HG02852 (cell line): Measurements from ENCODE around the gene STK16.
"Not testable (repeated sequence)": the region's sequence is repeated elsewhere in the genome, so short reads cannot be mapped to it uniquely, and the experiment has no call there.

ENCODE experiments used
- ATAC-seq: cut with Tn5 transposase; IDR thresholded peaks from one replicate; pipeline ENCODE4 v1.9.1; 2021; ENCODE audit warnings: mild to moderate bottlenecking, moderate library complexity; ENCODE audit not compliant: unreplicated experiment

STK16 gene

DNA sequence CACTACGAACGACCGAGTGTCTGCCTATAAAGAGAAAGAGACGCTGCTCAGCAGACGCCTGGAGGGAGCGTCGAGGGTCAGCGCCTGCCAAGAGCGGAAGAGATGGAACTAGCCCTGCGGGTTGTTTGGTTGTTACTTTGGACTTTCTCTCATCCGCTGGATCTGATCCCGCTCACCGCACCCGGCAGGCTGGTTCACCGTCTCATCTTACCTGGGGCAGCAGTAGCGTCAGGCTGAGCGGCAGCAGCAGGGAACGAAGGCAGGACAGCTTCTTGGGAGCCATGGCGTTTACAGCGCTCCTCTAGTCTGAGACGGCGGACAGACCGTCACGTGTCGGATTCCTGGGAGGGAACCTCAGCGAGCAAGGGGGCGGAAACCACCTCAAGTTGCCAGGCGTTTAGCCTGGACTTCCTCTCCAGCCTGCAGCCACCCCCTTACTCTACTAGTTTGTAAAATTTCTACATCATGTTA is 2.0 kb upstream of the STK16 start:
- ATAC-seq: no peak

DNA sequence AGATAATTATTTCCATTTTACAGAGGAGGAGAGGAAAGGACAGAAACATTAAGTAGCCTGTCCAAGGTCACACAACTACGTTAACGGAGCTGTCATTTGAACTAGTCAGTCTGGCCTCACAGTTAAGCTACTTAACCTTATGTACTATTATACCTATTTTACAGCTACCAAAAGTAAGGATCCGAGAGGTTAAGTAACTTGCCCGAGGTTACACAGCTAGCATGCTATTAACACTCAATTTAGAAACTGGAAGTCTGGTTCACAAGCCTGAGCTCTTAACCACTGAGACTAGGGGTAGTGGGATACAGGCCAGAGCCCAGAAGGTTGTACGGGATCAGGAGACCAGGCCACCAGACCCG is 511 bp upstream of the STK16 start:
- ATAC-seq: no peak

DNA sequence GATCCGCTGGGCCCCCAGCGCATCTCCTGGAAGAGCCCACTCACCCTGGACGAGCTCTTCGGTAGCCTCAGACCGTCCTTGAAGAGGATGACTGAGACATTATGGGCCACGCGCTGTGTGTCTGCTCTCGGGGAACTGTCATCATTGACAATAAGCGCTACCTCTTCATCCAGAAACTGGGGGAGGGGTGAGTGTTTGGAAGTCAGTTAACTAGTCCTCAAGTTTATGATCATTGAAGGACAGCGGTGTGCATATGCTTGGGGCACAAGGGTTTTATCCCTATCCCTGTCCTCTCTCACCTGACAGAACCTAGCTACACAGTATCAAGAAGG is 586 bp downstream of the STK16 start:
- no peak for ATAC-seq

DNA sequence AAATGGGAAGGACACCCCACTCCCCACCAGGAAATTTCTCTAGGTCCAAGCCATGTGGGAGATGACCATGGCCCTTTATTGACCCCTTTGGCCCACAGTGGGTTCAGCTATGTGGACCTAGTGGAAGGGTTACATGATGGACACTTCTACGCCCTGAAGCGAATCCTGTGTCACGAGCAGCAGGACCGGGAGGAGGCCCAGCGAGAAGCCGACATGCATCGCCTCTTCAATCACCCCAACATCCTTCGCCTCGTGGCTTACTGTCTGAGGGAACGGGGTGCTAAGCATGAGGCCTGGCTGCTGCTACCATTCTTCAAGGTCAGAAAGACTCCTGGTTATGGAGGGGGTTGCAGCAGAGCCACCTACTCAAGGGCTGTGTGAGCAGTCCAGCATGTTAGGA is 1.3 kb downstream of the STK16 start:
- ATAC-seq: no peak

- no peak for ATAC-seq
Measured at GRCh38 chr2:219247678-219248642, 2.7 kb downstream of the STK16 start.

DNA sequence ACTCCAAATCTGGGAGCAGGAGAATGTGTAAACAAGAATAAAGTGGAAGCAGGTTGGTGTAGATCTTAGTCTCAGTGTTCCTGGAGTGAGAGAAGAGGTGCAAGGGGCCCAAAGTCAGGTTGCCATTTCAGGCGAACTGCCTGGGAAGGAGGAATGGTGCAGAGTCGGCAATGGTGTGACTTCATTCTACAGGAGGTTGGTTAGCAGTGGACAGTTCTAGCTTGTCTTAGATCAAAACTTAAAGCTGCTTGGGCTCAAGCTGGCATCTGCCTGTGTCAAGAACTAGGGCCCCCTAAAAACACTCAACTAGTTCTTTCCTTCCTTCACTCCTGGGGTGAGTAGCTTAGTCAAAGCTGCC is 3.5 kb downstream of the STK16 start:
- no peak for ATAC-seq

DNA sequence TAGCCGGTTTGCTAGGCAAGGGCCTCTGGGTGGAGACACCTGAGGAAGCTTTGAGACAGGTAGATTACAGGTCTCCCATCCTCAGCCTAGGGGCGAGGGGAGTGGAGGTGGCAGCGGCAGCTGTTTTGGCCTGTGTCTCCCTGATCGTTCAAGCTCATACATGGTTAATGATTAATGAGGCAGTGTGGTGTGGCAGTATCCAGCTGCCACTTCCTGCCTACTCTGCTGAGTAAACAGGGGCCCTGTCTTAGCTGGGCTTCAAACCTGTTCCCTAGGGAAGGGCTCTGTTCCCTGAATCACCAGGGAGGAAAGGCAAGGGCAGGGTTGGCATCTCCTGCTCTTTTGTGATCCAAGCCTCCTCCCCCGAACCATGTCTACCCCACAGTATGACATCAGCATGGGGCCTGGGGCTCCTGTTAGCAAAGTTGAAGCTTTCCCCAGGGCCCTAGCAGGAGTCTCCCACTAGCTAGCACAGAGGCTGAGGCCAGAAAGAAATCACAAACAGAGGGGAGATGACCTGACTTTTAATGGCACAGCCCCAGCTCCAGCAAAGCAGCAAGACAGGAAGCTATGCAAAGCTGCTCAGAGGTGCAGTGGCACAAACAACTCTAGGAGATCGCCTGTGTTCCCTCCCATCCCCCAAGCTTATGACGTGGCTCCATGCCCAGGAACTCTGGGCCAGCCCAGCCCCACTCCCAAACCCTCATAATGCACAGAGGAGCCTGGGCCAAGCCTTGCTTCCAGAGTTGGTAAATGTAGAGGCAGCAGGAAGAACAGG is 4.1 kb downstream of the STK16 start:
- no peak for ATAC-seq

- no peak for ATAC-seq
Measured at GRCh38 chr2:219250049-219250781, 4.9 kb downstream of the STK16 start.

DNA sequence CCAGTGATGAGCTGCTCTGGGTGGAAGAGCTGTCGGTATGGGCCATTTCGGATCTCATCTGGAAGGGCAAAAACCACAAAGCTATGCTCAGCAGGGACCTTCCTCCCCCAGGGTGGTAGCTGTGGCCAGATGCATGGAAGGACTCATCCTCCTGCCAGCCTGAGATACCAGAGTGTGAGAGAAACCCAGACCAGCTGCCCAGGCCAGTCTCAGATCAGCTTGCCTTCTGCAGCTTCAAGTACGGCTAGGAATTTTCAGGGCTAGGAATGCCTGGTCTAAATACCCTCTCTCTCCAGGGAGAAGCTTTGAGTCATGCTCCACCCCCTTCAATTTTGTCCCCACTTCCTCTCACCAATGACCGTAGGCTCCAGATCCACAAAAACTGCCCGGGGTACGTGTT is 6.4 kb downstream of the STK16 start:
- ATAC-seq: no peak

- no peak for ATAC-seq
Measured at GRCh38 chr2:219252084-219252483, 6.8 kb downstream of the STK16 start.

DNA sequence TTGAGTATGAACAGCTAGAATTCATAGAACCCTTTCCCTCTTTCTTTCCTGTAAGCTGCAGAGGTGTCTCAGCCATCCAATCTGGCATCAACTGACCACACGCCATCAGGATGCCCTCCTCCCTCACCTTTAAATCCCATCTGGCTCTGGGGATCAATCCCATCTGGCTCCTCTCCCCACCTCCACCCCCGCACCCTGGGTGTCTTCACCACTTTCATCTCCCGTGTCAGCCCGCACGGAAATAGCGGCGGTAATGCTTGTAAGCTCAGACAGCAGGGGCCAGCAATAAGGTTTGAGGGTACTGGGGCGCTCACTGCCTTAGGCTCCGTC is 7.3 kb downstream of the STK16 start:
- no peak for ATAC-seq

- peak; percentile 21 for ATAC-seq
Measured at GRCh38 chr2:219252900-219253752, 7.8 kb downstream of the STK16 start, which contains the start of gene TUBA4B. TSS of gene TUBA4B (plus strand) at chr2:219253243. CDS start at chr2:219253408, 165 bp downstream.

DNA sequence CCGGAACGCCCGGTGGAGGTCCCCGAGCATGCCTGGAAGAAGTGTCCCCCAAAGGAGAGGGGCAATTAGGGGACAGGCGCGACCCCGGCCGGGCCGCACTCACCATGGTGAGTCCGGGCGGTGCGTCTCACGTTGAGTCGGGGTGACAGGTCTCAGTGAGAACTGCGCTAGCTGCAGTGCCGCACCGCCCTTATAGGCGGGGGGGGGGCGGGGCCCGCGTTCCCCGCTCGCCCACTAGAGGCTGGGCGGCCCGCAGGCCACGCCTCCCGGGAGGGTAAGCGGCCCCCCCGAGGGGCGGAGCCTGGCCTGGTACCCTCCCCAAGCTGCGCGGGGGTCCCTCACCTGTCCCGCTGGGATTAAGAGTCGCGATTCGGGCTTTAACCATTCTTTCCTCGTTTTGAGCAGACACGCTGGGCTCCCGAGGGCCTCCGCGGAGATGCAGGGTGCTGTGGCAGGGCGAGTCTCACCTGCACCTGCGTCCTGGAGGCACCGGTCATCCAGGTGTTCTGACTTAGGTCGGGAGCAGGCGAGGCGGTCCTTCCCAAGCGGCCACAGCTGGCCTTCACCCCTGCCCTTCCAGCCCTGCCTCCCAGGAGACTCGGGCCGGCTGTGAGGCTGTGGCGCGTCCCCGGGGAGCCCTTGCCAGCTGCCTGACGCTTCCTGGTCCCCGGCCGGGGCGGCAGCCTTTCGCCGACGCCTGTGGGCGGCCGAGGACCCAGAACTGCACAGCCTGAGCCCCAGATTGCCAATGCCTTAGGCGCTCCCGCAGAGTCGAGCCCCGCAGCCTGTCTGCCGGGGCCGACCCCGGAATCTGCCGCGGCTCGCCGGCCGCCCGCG is 8.7 kb downstream of the STK16 start, which contains the start of gene TUBA4A:
Gene TUBA4A, minus strand, starts transcription at position 166 of the 837 bp plus-strand sequence. Its CDS starts 60 bp downstream, at position 106.
- ATAC-seq: peak; percentile 53

GRCh38 chr2:219254590-219255201 is 9.4 kb downstream of the STK16 start:
- peak; percentile 23 for ATAC-seq

DNA sequence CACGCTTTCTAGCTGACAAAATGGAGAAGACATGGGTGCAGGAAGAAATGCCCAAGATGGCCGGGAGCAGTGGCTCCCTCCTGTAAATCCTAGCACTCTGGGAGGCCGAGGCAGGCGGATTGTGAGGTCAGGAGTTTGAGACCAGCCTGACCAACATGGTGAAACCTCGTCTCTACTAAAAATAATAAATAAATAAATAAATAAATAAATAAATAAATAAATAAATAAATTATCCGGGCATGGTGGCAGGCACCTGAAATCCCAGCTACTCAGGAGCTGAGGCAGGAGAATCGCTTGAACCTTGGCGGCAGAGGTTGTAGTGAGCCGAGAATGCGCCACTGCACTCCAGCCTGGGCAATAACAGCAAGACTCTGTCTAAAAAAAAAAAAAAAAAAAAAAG is 13.7 kb downstream of the STK16 start:
- ATAC-seq: not testable (repeated sequence)

DNA sequence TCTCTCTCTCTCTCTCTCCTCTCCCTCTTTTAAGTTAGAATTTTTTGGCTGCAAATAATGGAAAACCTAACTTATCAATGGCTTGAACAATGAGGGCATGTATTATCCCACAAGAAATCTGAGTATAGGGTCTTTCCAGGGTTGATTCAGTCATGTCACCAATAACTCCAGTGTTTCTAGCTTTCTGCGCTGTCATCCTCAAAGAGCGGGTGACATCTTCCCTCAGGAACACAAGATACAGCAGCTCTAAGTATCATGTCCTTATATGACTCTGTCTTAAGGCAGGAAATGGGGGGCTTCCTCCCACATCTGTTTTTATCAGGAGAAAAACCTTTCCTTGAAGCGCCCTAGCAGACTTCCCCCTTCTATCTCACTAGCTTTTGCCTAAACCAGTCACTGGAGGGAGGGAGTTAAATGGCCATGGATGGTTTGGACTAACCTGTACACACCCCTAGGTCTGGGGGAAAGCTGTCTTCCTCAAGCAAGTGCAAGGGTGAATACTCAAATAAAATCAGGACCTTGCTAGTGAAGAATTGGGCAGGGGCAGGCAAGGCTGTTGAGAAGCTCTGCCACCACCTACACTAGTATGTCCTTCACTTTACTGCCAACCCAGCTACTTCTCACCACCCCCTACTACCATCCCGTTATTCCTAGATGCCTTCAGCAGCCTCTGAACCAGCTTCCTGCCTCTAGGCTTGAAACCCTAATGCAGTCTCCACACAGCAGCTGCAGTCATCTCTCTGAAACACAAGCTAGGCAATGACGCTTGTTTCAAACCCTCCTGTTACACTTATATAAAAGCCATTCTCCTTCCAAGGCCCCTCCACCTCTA is 16.0 kb downstream of the STK16 start:
- no peak for ATAC-seq

DNA sequence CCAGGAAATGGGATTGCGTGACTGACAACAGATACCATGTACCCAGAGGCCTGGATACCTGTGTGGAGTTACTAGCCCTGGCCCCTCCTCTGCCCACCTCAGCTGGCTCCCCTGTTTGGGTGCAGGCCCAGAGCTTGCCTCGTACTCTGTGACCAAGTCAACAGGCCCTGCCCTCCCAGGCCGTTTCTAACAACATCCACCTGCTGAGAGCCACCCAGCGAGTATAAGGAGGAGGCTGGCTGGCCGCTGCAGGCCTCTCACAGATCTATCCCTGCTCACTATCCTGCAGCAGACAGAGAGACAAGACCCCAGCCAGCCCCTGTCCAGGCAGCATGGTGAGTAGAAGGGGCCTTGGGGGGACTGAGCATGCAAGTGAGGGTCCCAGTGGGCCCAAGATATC is 21.0 kb downstream of the STK16 start:
- ATAC-seq: no peak

- no peak for ATAC-seq
Measured at GRCh38 chr2:219266886-219267285, 21.6 kb downstream of the STK16 start.
